EL (cell line): ENCODE results near the gene CPLANE2.
A peak's percentile ranks its signal among the peaks of the same experiment; 100 is the strongest.
"Not testable (repeated sequence)": the region's sequence is repeated elsewhere in the genome, so short reads cannot be mapped to it uniquely, and the experiment has no call there.

Experiments
- DNase-seq: peaks from one replicate; pipeline ENCODE4 v3.0.0-alpha.2; 2016

The CPLANE2 gene

GRCh38 chr1:16229976-16230740 is 6.8 kb downstream of the CPLANE2 start:
- no peak for DNase-seq

GRCh38 chr1:16226490-16227179 is 10.3 kb downstream of the CPLANE2 start:
- DNase-seq = no peak

- no peak for DNase-seq
Observed at GRCh38 chr1:16226129-16226489, 10.9 kb downstream of the CPLANE2 start.

- DNase-seq = no peak
Observed at GRCh38 chr1:16224472-16224871, 12.5 kb downstream of the CPLANE2 start.

GRCh38 chr1:16222716-16223115 is 14.3 kb downstream of the CPLANE2 start:
- not testable (repeated sequence) for DNase-seq

GRCh38 chr1:16221499-16221898 is 15.5 kb downstream of the CPLANE2 start:
- DNase-seq = no peak

- no peak for DNase-seq
Observed at GRCh38 chr1:16219968-16220500, 16.9 kb downstream of the CPLANE2 start.

GRCh38 chr1:16218674-16219071 is 18.3 kb downstream of the CPLANE2 start:
- DNase-seq = no peak

- DNase-seq = no peak
Observed at GRCh38 chr1:16218014-16218673, 18.8 kb downstream of the CPLANE2 start.

GRCh38 chr1:16217061-16217785 is 19.8 kb downstream of the CPLANE2 start:
- peak; percentile 98 for DNase-seq

- peak; percentile 79 for DNase-seq
Observed at GRCh38 chr1:16215882-16216753, 20.9 kb downstream of the CPLANE2 start.

- not testable (repeated sequence) for DNase-seq
Observed at GRCh38 chr1:16215240-16215639, 21.7 kb downstream of the CPLANE2 start.

GRCh38 chr1:16213544-16213943 is 23.4 kb downstream of the CPLANE2 start:
- not testable (repeated sequence) for DNase-seq

GRCh38 chr1:16213013-16213412 is 24.0 kb downstream of the CPLANE2 start:
- no peak for DNase-seq

GRCh38 chr1:16212251-16212961 is 24.6 kb downstream of the CPLANE2 start, which contains the start of gene ARHGEF19:
Gene ARHGEF19, minus strand, starts transcription at chr1:16212652. Its CDS starts 3,598 bp downstream, at chr1:16209054.
- DNase-seq = no peak

GRCh38 chr1:16211824-16212223 is 25.2 kb downstream of the CPLANE2 start:
- DNase-seq = no peak

GRCh38 chr1:16210581-16210980 is 26.4 kb downstream of the CPLANE2 start:
- DNase-seq = no peak

- no peak for DNase-seq
Observed at GRCh38 chr1:16209847-16210407, 27.1 kb downstream of the CPLANE2 start.

- no peak for DNase-seq
Observed at GRCh38 chr1:16209132-16209846, 27.7 kb downstream of the CPLANE2 start.
